GM12892 (cell line): Measurements from ENCODE around the gene NINL.

ENCODE experiments used
- POLR2A ChIP-seq: IDR thresholded peaks from 2 replicates; pipeline ENCODE4 v1.6.1; 2011; ENCODE audit warnings: low read depth, low read length, control low read depth
- POLR2AphosphoS5 ChIP-seq: IDR thresholded peaks from 2 replicates; pipeline ENCODE4 v1.6.1; 2011; ENCODE audit warnings: low read depth, low read length, control low read depth
- TAF1 ChIP-seq: IDR thresholded peaks from 2 replicates; pipeline ENCODE4 v1.6.1; 2011; ENCODE audit warnings: low read depth, mild to moderate bottlenecking, control low read depth, low read length, borderline replicate concordance

DNA sequence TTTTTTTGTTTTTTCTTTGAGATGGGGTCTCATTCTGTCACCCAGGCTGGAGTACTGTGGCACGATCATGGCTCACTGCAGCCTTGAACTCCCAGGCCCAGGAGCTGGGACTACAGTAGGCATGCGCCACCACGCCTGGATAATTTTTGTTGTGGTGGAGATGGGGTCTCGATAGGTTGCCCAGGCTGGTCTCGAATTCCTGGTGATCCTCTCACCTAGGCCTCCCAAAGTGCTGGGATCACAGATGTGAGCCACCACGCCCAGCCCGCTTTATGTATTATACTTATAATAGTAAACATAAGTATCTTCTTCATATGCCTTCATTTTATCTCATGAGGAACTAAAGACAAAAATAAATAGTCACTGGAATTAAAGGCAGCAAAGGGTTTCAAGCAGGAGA lies 114.3 kb downstream of the NINL start:
- TF ChIP-seq POLR2AphosphoS5: no peak
- TF ChIP-seq TAF1: no peak
- no peak for TF ChIP-seq POLR2A
